H9 (cell line): Measurements from ENCODE around the gene TMPRSS7. TPM values are rescaled to one million over a fixed set of nuclear protein-coding genes. Genes with fewer than 3 reads are reported as not detected.

Experiments
- DNase-seq: peaks from one replicate; pipeline ENCODE4 v3.0.0-alpha.2; 2017
- H2AFZ ChIP-seq: one replicate; pipeline ENCODE4 v1.6.1; 2013; ENCODE audit warnings: mild to moderate bottlenecking, low read length, control low read depth, moderate library complexity
- H2AK5ac ChIP-seq: 2 replicates; pipeline ENCODE4 v1.6.1; 2013; ENCODE audit warnings: low read length, control low read depth, mixed read lengths; ENCODE audit not compliant: insufficient read length
- H2BK120ac ChIP-seq: one replicate; pipeline ENCODE4 v1.6.1; 2013; ENCODE audit warnings: low read depth, mild to moderate bottlenecking, low read length, control low read depth, inconsistent platforms; ENCODE audit not compliant: poor library complexity, severe bottlenecking
- H2BK12ac ChIP-seq: 2 replicates; pipeline ENCODE4 v1.6.1; 2013; ENCODE audit warnings: low read length, control low read depth, mixed read lengths, low read depth; ENCODE audit not compliant: insufficient read length
- H2BK15ac ChIP-seq: 2 replicates; pipeline ENCODE4 v1.6.1; 2013; ENCODE audit warnings: low read depth, low read length, control low read depth
- H2BK20ac ChIP-seq: one replicate; pipeline ENCODE4 v1.6.1; 2013; ENCODE audit warnings: low read depth, mild to moderate bottlenecking, low read length, control low read depth, inconsistent platforms; ENCODE audit not compliant: poor library complexity, severe bottlenecking
- H2BK5ac ChIP-seq: 2 replicates; pipeline ENCODE4 v1.6.1; 2013; ENCODE audit warnings: low read length, control low read depth, mixed read lengths; ENCODE audit not compliant: insufficient read length
- H3K14ac ChIP-seq: 2 replicates; pipeline ENCODE4 v1.6.1; 2013; ENCODE audit warnings: low read length, control low read depth; ENCODE audit not compliant: insufficient read depth
- H3K18ac ChIP-seq: 2 replicates; pipeline ENCODE4 v1.6.1; 2013; ENCODE audit warnings: low read depth, mild to moderate bottlenecking, mixed read lengths, low read length, control low read depth; ENCODE audit not compliant: insufficient read length
- H3K23ac ChIP-seq: 2 replicates; pipeline ENCODE4 v1.6.1; 2013; ENCODE audit warnings: low read length, control low read depth, mixed read lengths, low read depth; ENCODE audit not compliant: insufficient read length
- H3K23me2 ChIP-seq: 2 replicates; pipeline ENCODE4 v1.6.1; 2013; ENCODE audit warnings: low read depth, mild to moderate bottlenecking, mixed read lengths, low read length, control low read depth; ENCODE audit not compliant: insufficient read length, poor library complexity, severe bottlenecking
- H3K27ac ChIP-seq: 2 replicates; pipeline ENCODE4 v1.5.1; 2013; ENCODE audit warnings: low read length, control low read depth, mixed read lengths, low read depth; ENCODE audit not compliant: insufficient read length
- H3K27me3 ChIP-seq: 2 replicates; pipeline ENCODE4 v1.6.1; 2013; ENCODE audit warnings: low read length, control low read depth, inconsistent platforms; ENCODE audit not compliant: insufficient read depth
- H3K4ac ChIP-seq: 2 replicates; pipeline ENCODE4 v1.6.1; 2013; ENCODE audit warnings: low read depth, mild to moderate bottlenecking, control low read depth, inconsistent platforms, low read length, moderate library complexity
- H3K4me1 ChIP-seq: 2 replicates; pipeline ENCODE4 v1.6.1; 2013; ENCODE audit warnings: low read length, control low read depth, inconsistent platforms; ENCODE audit not compliant: insufficient read depth
- H3K4me2 ChIP-seq: 2 replicates; pipeline ENCODE4 v1.6.1; 2013; ENCODE audit warnings: low read length, control low read depth, mixed read lengths; ENCODE audit not compliant: insufficient read length, insufficient read depth
- H3K56ac ChIP-seq: 2 replicates; pipeline ENCODE4 v1.6.1; 2013; ENCODE audit warnings: low read depth, mild to moderate bottlenecking, mixed read lengths, low read length, control low read depth; ENCODE audit not compliant: insufficient read length
- H3K79me1 ChIP-seq: 2 replicates; pipeline ENCODE4 v1.6.1; 2013; ENCODE audit warnings: low read depth, mild to moderate bottlenecking, moderate library complexity, low read length, control low read depth, inconsistent platforms; ENCODE audit not compliant: insufficient read depth, poor library complexity, severe bottlenecking
- H3K79me2 ChIP-seq: 2 replicates; pipeline ENCODE4 v1.6.1; 2013; ENCODE audit warnings: low read length, control low read depth, inconsistent platforms; ENCODE audit not compliant: insufficient read depth
- H3K9ac ChIP-seq: 2 replicates; pipeline ENCODE4 v1.6.1; 2013; ENCODE audit warnings: low read length, control low read depth, mixed read lengths; ENCODE audit not compliant: insufficient read length; ENCODE audit errors: extremely low read depth
- H3K9me3 ChIP-seq: one replicate; pipeline ENCODE4 v1.6.1; 2013; ENCODE audit warnings: low read depth, low read length, inconsistent platforms; ENCODE audit not compliant: control insufficient read depth
- H3T11ph ChIP-seq: one replicate; pipeline ENCODE4 v1.6.1; 2013; ENCODE audit warnings: mild to moderate bottlenecking, low read length, control low read depth, inconsistent platforms
- H4K20me1 ChIP-seq: one replicate; pipeline ENCODE4 v1.6.1; 2013; ENCODE audit not compliant: control insufficient read depth, insufficient read length, insufficient read depth
- H4K5ac ChIP-seq: 2 replicates; pipeline ENCODE4 v1.6.1; 2013; ENCODE audit warnings: low read depth, mild to moderate bottlenecking, mixed read lengths, low read length, control low read depth; ENCODE audit not compliant: insufficient read length
- H4K8ac ChIP-seq: replicated peaks from 2 replicates; pipeline ENCODE4 v1.6.1; 2013; ENCODE audit warnings: low read length, control low read depth, mixed read lengths, low read depth; ENCODE audit not compliant: insufficient read length
- H4K91ac ChIP-seq: 2 replicates; pipeline ENCODE4 v1.6.1; 2013; ENCODE audit warnings: low read depth, mild to moderate bottlenecking, moderate library complexity, mixed read lengths, low read length, control low read depth; ENCODE audit not compliant: insufficient read length
- H3K27ac Mint-ChIP-seq, 3 experiments: 2 replicates in 2 of 3; 3 replicates in 1 of 3; pipeline ENCODE4 v1.8.0; 2020 to 2021; ENCODE audit warnings: mixed read lengths in 3 of 3, mild to moderate bottlenecking in 1 of 3, moderate library complexity in 1 of 3
- H3K27me3 Mint-ChIP-seq: 2 replicates; pipeline ENCODE4 v1.8.0; 2021; ENCODE audit warnings: low read depth, mild to moderate bottlenecking, moderate library complexity, mixed read lengths
- H3K36me3 Mint-ChIP-seq, 3 experiments: 2 replicates in 2 of 3; 3 replicates in 1 of 3; pipeline ENCODE4 v1.8.0; 2020 to 2021; ENCODE audit warnings: low read depth in 3 of 3, mixed read lengths in 3 of 3; ENCODE audit not compliant: insufficient read depth in 1 of 3
- H3K4me1 Mint-ChIP-seq, 2 experiments: 2 replicates each; pipeline ENCODE4 v1.8.0; 2020; ENCODE audit warnings: mixed read lengths in 2 of 2
- H3K4me3 Mint-ChIP-seq, 2 experiments: 2 replicates in 1 of 2; 3 replicates in 1 of 2; pipeline ENCODE4 v1.8.0; 2020 to 2021; ENCODE audit warnings: mild to moderate bottlenecking in 2 of 2, mixed read lengths in 2 of 2, moderate library complexity in 1 of 2
- H3K9me3 Mint-ChIP-seq, 2 experiments: 2 replicates in 1 of 2; 3 replicates in 1 of 2; pipeline ENCODE4 v1.8.0; 2020; ENCODE audit warnings: mild to moderate bottlenecking in 2 of 2, mixed read lengths in 2 of 2, moderate library complexity in 1 of 2
- CTCF ChIP-seq: fragments of 200-600 bp; sonication (generic); conservative IDR thresholded peaks from 3 replicates; pipeline ENCODE4 v1.8.0; 2021; ENCODE audit warnings: antibody characterized with exemption, mild to moderate bottlenecking
- WGBS: extraction: QIAGEN DNeasy Blood & Tissue Kit; methylation state at CpG from one replicate; pipeline ENCODE4 v1.1.7; 2013; ENCODE audit warnings: missing lambda C conversion rate, low lambda C conversion rate, mixed read lengths; ENCODE audit not compliant: insufficient read length; ENCODE audit errors: extremely low coverage; 5-methylcytosine and 5-hydroxymethylcytosine counted together
- total RNA-seq: library from RNA; stranded (reverse); gene quantifications from 2 replicates; pipeline ENCODE4 v1.2.1, GENCODE V29; 2021

The TMPRSS7 gene
- total RNA-seq, 1 experiment from 2014 or later: not detected

GRCh38 chr3:112001526-112001925 lies 33.0 kb upstream of the TMPRSS7 start:
- H2BK12ac ChIP-seq: no peak overlapping the region
- H3K9me3 ChIP-seq: no peaks in the 10 kb centered on the region
- no peak overlapping the region for H4K8ac ChIP-seq
- no peak for DNase-seq
- no peaks in the 10 kb centered on the region for H3K27me3 ChIP-seq
- no peaks in the 10 kb centered on the region for H3K79me2 ChIP-seq
- no peak overlapping the region for H3K4me2 ChIP-seq
- H3K27ac ChIP-seq: no peak overlapping the region
- no peak overlapping the region for H3K4ac ChIP-seq
- no peak overlapping the region for H4K5ac ChIP-seq
- Mint-ChIP-seq H3K27ac (no peak overlapping the region), H3K4me1 (peaks cover 32 to 51% of the 10 kb centered on the region in 2 experiments), H3K9me3 (no peaks in the 10 kb centered on the region), H3K36me3 (peaks cover 0 to 12% (median 5%) of the 10 kb centered on the region in 3 experiments; a peak in 4 of 7 replicates), H3K4me3 (peak overlapping the region in 1 of 2 experiments; percentile 21; a peak in 1 of 5 replicates), H3K27me3 (peaks cover 26% of the 10 kb centered on the region)
- no peak overlapping the region for H3T11ph ChIP-seq
- H2BK120ac ChIP-seq: no peak overlapping the region
- no peak overlapping the region for H3K14ac ChIP-seq
- no peak for TF ChIP-seq CTCF
- H3K23ac ChIP-seq: no peak overlapping the region
- no peak overlapping the region for H2BK15ac ChIP-seq
- 0 out of 2 replicates have a peak, but pooled peaks cover 7% of the 10 kb centered on the region for H3K4me1 ChIP-seq
- no peak overlapping the region for H2AK5ac ChIP-seq
- H3K23me2 ChIP-seq: peaks cover 15% of the 10 kb centered on the region
- H3K56ac ChIP-seq: no peak overlapping the region
- no peak overlapping the region for H2AFZ ChIP-seq
- no peaks in the 10 kb centered on the region for H4K20me1 ChIP-seq
- no peak overlapping the region for H2BK5ac ChIP-seq
- H4K91ac ChIP-seq: no peak overlapping the region
- no peak overlapping the region for H3K9ac ChIP-seq
- WGBS: no CpG with 5 or more reads among the region's 2 CpGs
- H2BK20ac ChIP-seq: no peak overlapping the region
- no peaks in the 10 kb centered on the region for H3K79me1 ChIP-seq
- H3K18ac ChIP-seq: no peak overlapping the region
